Frontal cortex (tissue), 4 donors: ENCODE data around the gene LRRK1. TPM values are rescaled to one million over a fixed set of nuclear protein-coding genes. Genes with fewer than 3 reads are reported as not detected.

Experiments used
- DNase-seq, 2 donors: peaks; one replicate each; pipeline ENCODE4 v3.0.0; 2012; ENCODE audit warnings: low spot score in 2 of 2
- FAIRE-seq: peaks from 2 replicates; lab custom pipeline; 2012; peaks lifted over from hg19 to GRCh38; lab: Jason Lieb, UNC
- total RNA-seq: library from RNA; depleted of rRNA; stranded (reverse); fragments of >200 nt; gene quantifications from one replicate; pipeline ENCODE4 v1.2.3, GENCODE V29; 2014
- donor health status: control.
- donor health status: control.
- donor health status: control.

LRRK1 gene
- total RNA-seq, 1 donor from 2014 or later = 0.82 TPM

GRCh38 chr15:101114610-101115009 lies 195.5 kb downstream of the LRRK1 start:
- DNase-seq (no peak), FAIRE-seq (no peak)

GRCh38 chr15:101115393-101115785 lies 196.2 kb downstream of the LRRK1 start:
- no peak for DNase-seq
- no peak for FAIRE-seq

- DNase-seq = no peak
- no peak for FAIRE-seq
Observed at GRCh38 chr15:101115786-101116680, 196.9 kb downstream of the LRRK1 start.

- no peak for FAIRE-seq
Observed at GRCh38 chr15:101116681-101116976, 197.5 kb downstream of the LRRK1 start.

GRCh38 chr15:101118116-101118515 lies 199.0 kb downstream of the LRRK1 start:
- no peak for DNase-seq
- FAIRE-seq = no peak

More at GRCh38 chr15:101116681-101116976, 197.5 kb downstream of the LRRK1 start:
- no peak for DNase-seq

- FAIRE-seq (no peak), DNase-seq (no peak)
Observed at GRCh38 chr15:101118615-101119014, 199.5 kb downstream of the LRRK1 start.

GRCh38 chr15:101119181-101119580 lies 200.0 kb downstream of the LRRK1 start:
- DNase-seq (no peak), FAIRE-seq (no peak)

Other genes starting within 250 kb of the LRRK1 start
- gene ALDH1A3, start 39.5 kb upstream of the LRRK1 start, total RNA-seq = 3.3 TPM